T-cell (primary cell): ENCODE measurements around the gene CALU. TPM values are rescaled to one million over a fixed set of nuclear protein-coding genes. Genes with fewer than 3 reads are reported as not detected.

Experiments used
- ATAC-seq, 4 experiments: fragments of 200-7000 bp in 3 of 4; fragments of 150-1000 bp in 1 of 4; cut with Tn5 transposase; replicated peaks in 1 of 4; 1 replicate in 3 of 4; 2 replicates in 1 of 4; pipeline ENCODE4 v1.10.0; 2021; ENCODE audit warnings: moderate library complexity in 3 of 4, mild to moderate bottlenecking in 2 of 4, moderate number of reproducible peaks in 1 of 4
- CTCF ChIA-PET, 2 donors: fragments of 300-600 bp; sonication (Branson Sonifier 250); formaldehyde crosslinking; loops; one replicate each; lab custom pipeline; 2022; ENCODE audit warnings: antibody characterized with exemption in 2 of 2; lab: Charles Lee
- POLR2A ChIA-PET, 2 donors: fragments of 300-600 bp; sonication (Branson Sonifier 250); formaldehyde crosslinking; loops; one replicate each; lab custom pipeline; 2022; ENCODE audit warnings: antibody characterized with exemption in 2 of 2; lab: Charles Lee
- DNase-seq, 35 experiments: peaks; one replicate each; pipeline versions ENCODE4 v3.0.0 to v3.0.0-alpha.2; 2013 to 2023
- H3K27ac ChIP-seq: one replicate; pipeline ENCODE4 v1.5.1; 2013; ENCODE audit warnings: low read length
- H3K27me3 ChIP-seq, 2 experiments: replicated peaks in 1 of 2; 1 replicate in 1 of 2; 2 replicates in 1 of 2; pipeline versions ENCODE4 v1.6.1 to v1.7.0; 2013; ENCODE audit warnings: low read length in 1 of 2, mixed read lengths in 1 of 2; ENCODE audit not compliant: control insufficient read depth in 2 of 2, insufficient read depth in 2 of 2; ENCODE audit errors: extremely low read depth in 1 of 2
- H3K36me3 ChIP-seq, 2 donors: 1 replicate in 1 of 2; 2 replicates in 1 of 2; pipeline versions ENCODE4 v1.6.1 to v1.7.0; 2013; ENCODE audit warnings: low read length in 1 of 2; ENCODE audit not compliant: control insufficient read depth in 2 of 2, insufficient read depth in 1 of 2; ENCODE audit errors: extremely low read depth in 1 of 2
- H3K4me1 ChIP-seq, 2 experiments: 1 replicate in 1 of 2; 2 replicates in 1 of 2; pipeline versions ENCODE4 v1.6.1 to v1.7.0; 2013; ENCODE audit warnings: low read length in 2 of 2, mixed read lengths in 1 of 2; ENCODE audit not compliant: insufficient read depth in 2 of 2, control insufficient read depth in 1 of 2; ENCODE audit errors: extremely low read depth in 1 of 2
- H3K4me3 ChIP-seq, 2 donors: 1 replicate in 1 of 2; 2 replicates in 1 of 2; pipeline versions ENCODE4 v1.5.1 to v1.7.0; 2013; ENCODE audit warnings: mild to moderate bottlenecking in 2 of 2, low read length in 1 of 2, moderate library complexity in 1 of 2; ENCODE audit not compliant: control insufficient read depth in 1 of 2; ENCODE audit errors: extremely low read depth in 1 of 2
- H3K9me3 ChIP-seq: 2 replicates; pipeline ENCODE4 v1.7.0; 2013
- H3K27ac Mint-ChIP-seq, 2 donors: one replicate each; pipeline ENCODE4 v1.8.0; 2020 to 2021; ENCODE audit warnings: mild to moderate bottlenecking in 2 of 2, mixed read lengths in 2 of 2
- H3K27me3 Mint-ChIP-seq, 2 donors: one replicate each; pipeline ENCODE4 v1.8.0; 2021 to 2022; ENCODE audit warnings: mixed read lengths in 2 of 2
- H3K36me3 Mint-ChIP-seq: one replicate; pipeline ENCODE4 v1.8.0; 2021; ENCODE audit warnings: mixed read lengths
- H3K4me1 Mint-ChIP-seq, 3 donors: one replicate each; pipeline ENCODE4 v1.8.0; 2020 to 2022; ENCODE audit warnings: mixed read lengths in 3 of 3, mild to moderate bottlenecking in 1 of 3
- H3K4me3 Mint-ChIP-seq, 3 donors: one replicate each; pipeline ENCODE4 v1.8.0; 2020 to 2022; ENCODE audit warnings: mild to moderate bottlenecking in 3 of 3, mixed read lengths in 3 of 3, moderate library complexity in 3 of 3
- H3K9me3 Mint-ChIP-seq, 3 donors: one replicate each; pipeline ENCODE4 v1.8.0; 2020 to 2022; ENCODE audit warnings: mixed read lengths in 3 of 3
- WGBS: methylation state at CpG from one replicate; pipeline ENCODE4 v1.1.5; 2013; ENCODE audit warnings: missing lambda C conversion rate; ENCODE audit not compliant: insufficient coverage; 5-methylcytosine and 5-hydroxymethylcytosine counted together
- total RNA-seq, 35 experiments: library from RNA in 6 of 35; stranded (reverse) in 6 of 35; fragments of 120-200 nt in 1 of 35; gene quantifications; one replicate each; pipeline versions ENCODE4 v1.2.1 to v1.2.4 and lab custom pipeline; 2013 to 2026

The CALU gene
- total RNA-seq, 5 donors from 2014 or later (not counting 1 experiment from before 2014, with no cell fraction given) = 15.8 to 23.4 (median 16.7) TPM

- H3K27ac Mint-ChIP-seq = no peak overlapping the region
- no peak for ATAC-seq
- Histone ChIP-seq H3K4me3 (no peak overlapping the region), H3K36me3 (peaks cover 4 to 60% of the 10 kb centered on the region in 2 donors), H3K4me1 (no peaks in the 10 kb centered on the region), H3K27me3 (no peaks in the 10 kb centered on the region), H3K9me3 (no peaks in the 10 kb centered on the region), H3K27ac (no peak overlapping the region)
- H3K4me1 Mint-ChIP-seq = peaks cover 0 to 1% (median 0%) of the 10 kb centered on the region in 3 donors
- ChIA-PET CTCF (no interaction called here), POLR2A (no interaction called here)
- no peaks in the 10 kb centered on the region for H3K27me3 Mint-ChIP-seq
- DNase-seq = no peak
- H3K9me3 Mint-ChIP-seq = no peaks in the 10 kb centered on the region
- H3K36me3 Mint-ChIP-seq = peaks cover 38% of the 10 kb centered on the region
- H3K4me3 Mint-ChIP-seq = no peak overlapping the region
These were observed 20.1 kb downstream of the CALU start for GRCh38 chr7:128759242-128759641.

DNA sequence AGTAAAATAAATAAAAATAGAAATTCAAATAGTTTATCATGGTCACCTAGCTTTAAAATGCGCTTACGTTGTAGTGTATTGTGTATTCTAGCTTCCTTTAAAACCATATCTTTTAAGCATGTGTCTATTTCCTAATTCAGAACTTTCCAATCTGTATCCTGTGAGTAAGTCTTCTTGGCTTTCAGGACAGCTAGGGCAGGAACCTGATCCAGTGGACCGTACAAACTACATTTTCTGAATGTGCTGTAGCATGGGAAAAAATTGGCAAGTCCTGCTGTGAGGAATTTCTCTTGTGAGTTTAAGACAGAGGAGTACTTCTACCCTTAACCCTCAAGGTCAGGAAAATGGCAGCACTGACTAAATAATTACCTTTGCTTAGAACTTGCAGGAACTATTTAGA lies 24.4 kb downstream of the CALU start:
- Histone ChIP-seq H3K9me3 (no peaks in the 10 kb centered on the region), H3K27me3 (no peaks in the 10 kb centered on the region), H3K36me3 (peaks cover 4 to 44% of the 10 kb centered on the region in 2 donors), H3K4me1 (no peaks in the 10 kb centered on the region), H3K27ac (no peak overlapping the region), H3K4me3 (no peak overlapping the region)
- POLR2A ChIA-PET = interaction anchor here in 1 of 2 donors (0.8 kb wide), 1 partner anchor 9 kb away, joined by 3 read pairs; no protein-coding TSS in a partner anchor
- Mint-ChIP-seq H3K27me3 (no peaks in the 10 kb centered on the region), H3K27ac (no peak overlapping the region), H3K9me3 (no peaks in the 10 kb centered on the region), H3K4me1 (no peaks in the 10 kb centered on the region), H3K4me3 (no peak overlapping the region), H3K36me3 (peaks cover 36% of the 10 kb centered on the region)
- WGBS = no CpG with 5 or more reads among the region's 3 CpGs
- no peak for ATAC-seq
- no peak for DNase-seq
- CTCF ChIA-PET = no interaction called here

DNA sequence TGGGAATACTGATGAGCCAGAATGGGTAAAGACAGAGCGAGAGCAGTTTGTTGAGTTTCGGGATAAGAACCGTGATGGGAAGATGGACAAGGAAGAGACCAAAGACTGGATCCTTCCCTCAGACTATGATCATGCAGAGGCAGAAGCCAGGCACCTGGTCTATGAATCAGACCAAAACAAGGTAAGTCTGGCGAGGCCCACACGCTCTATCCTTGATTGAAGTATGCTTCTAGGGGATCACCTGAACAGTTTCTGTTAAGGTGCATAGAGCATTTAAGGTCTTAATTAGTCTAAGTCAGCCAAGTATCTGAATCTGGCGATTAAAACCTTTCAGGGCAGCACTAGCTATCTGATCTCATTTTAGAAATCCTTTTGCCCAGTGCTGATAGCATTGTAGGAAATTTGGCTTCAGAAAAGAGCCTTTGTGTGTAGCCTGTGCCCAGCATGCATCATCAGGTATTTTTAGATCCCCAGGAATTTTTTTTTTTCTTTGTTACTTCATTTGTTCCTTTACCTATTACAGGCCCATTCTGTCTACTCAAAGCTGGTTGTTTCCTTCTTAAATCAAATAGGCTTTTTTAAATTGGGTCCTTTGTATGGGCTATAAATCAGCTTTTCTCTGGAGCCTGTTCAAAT lies 28.4 kb downstream of the CALU start:
- CTCF ChIA-PET = no interaction called here

GRCh38 chr7:128770233-128770632 lies 31.1 kb downstream of the CALU start:
- DNase-seq (no peak), ATAC-seq (no peak)
- Histone ChIP-seq H3K27me3 (no peaks in the 10 kb centered on the region), H3K4me3 (no peak overlapping the region), H3K27ac (no peak overlapping the region), H3K9me3 (no peaks in the 10 kb centered on the region), H3K36me3 (peaks cover 4 to 36% of the 10 kb centered on the region in 2 donors), H3K4me1 (no peaks in the 10 kb centered on the region)
- Mint-ChIP-seq H3K4me1 (no peaks in the 10 kb centered on the region), H3K27me3 (no peaks in the 10 kb centered on the region), H3K4me3 (no peak overlapping the region), H3K36me3 (peaks cover 68% of the 10 kb centered on the region), H3K9me3 (no peaks in the 10 kb centered on the region), H3K27ac (no peak overlapping the region)
- WGBS = no CpG with 5 or more reads among the region's 2 CpGs
- ChIA-PET CTCF (no interaction called here), POLR2A (no interaction called here)

More for the DNA sequence above, 28.4 kb downstream of the CALU start:
- DNase-seq (no peak), ATAC-seq (no peak)
- H3K27me3 Mint-ChIP-seq = no peaks in the 10 kb centered on the region
- no peak overlapping the region for H3K4me3 Mint-ChIP-seq
- H3K9me3 Mint-ChIP-seq = no peaks in the 10 kb centered on the region
- POLR2A ChIA-PET = no interaction called here
- no peaks in the 10 kb centered on the region for H3K4me1 ChIP-seq
- no peaks in the 10 kb centered on the region for H3K4me1 Mint-ChIP-seq
- H3K27ac Mint-ChIP-seq = no peak overlapping the region
- H3K4me3 ChIP-seq = no peak overlapping the region
- no peaks in the 10 kb centered on the region for H3K9me3 ChIP-seq
- H3K36me3 Mint-ChIP-seq = peaks cover 55% of the 10 kb centered on the region
- 100% methylated on average over 5 of the region's 6 CpGs for WGBS
- no peaks in the 10 kb centered on the region for H3K27me3 ChIP-seq
- peaks cover 4 to 41% of the 10 kb centered on the region in 2 donors for H3K36me3 ChIP-seq
- H3K27ac ChIP-seq = no peak overlapping the region

- peaks cover 50% of the 10 kb centered on the region for H3K36me3 Mint-ChIP-seq
These were observed 34.4 kb downstream of the CALU start for GRCh38 chr7:128773604-128774003.

GRCh38 chr7:128774029-128774689 lies 35.0 kb downstream of the CALU start:
- POLR2A ChIA-PET = no interaction called here

More at GRCh38 chr7:128773604-128774003, 34.4 kb downstream of the CALU start:
- Histone ChIP-seq H3K36me3 (peaks cover 0 to 23% of the 10 kb centered on the region in 2 donors), H3K27ac (no peak overlapping the region), H3K27me3 (peaks cover 0 to 5% of the 10 kb centered on the region in 2 experiments), H3K4me3 (no peak overlapping the region), H3K9me3 (no peaks in the 10 kb centered on the region), H3K4me1 (no peaks in the 10 kb centered on the region)
- Mint-ChIP-seq H3K9me3 (peaks cover 8 to 16% (median 15%) of the 10 kb centered on the region in 3 donors), H3K27me3 (no peaks in the 10 kb centered on the region), H3K4me3 (no peak overlapping the region), H3K4me1 (no peaks in the 10 kb centered on the region), H3K27ac (no peak overlapping the region)
- CTCF ChIA-PET = no interaction called here
- POLR2A ChIA-PET = no interaction called here
- ATAC-seq (no peak), DNase-seq (no peak)
- WGBS = 98% methylated on average over 8 of the region's 12 CpGs

More at GRCh38 chr7:128774029-128774689, 35.0 kb downstream of the CALU start:
- peaks cover 0 to 18% of the 10 kb centered on the region in 2 donors for H3K36me3 ChIP-seq
- peaks cover 8 to 16% (median 15%) of the 10 kb centered on the region in 3 donors for H3K9me3 Mint-ChIP-seq
- H3K27ac ChIP-seq = no peak overlapping the region
- no peak overlapping the region for H3K4me3 ChIP-seq
- H3K4me1 ChIP-seq = no peaks in the 10 kb centered on the region
- H3K4me1 Mint-ChIP-seq = no peaks in the 10 kb centered on the region
- H3K27ac Mint-ChIP-seq = no peak overlapping the region
- no peak for DNase-seq
- WGBS = 95% methylated on average over 7 of the region's 13 CpGs
- H3K27me3 Mint-ChIP-seq = no peaks in the 10 kb centered on the region
- peaks cover 46% of the 10 kb centered on the region for H3K36me3 Mint-ChIP-seq
- no peaks in the 10 kb centered on the region for H3K9me3 ChIP-seq
- H3K4me3 Mint-ChIP-seq = no peak overlapping the region
- H3K27me3 ChIP-seq = peaks cover 0 to 10% of the 10 kb centered on the region in 2 experiments
- ATAC-seq = no peak
- CTCF ChIA-PET = no interaction called here
